GM19463 (cell line): ENCODE measurements around the gene KCNA10.

Experiments used
- ATAC-seq: cut with Tn5 transposase; IDR thresholded peaks from one replicate; pipeline ENCODE4 v1.9.1; 2021; ENCODE audit warnings: mild to moderate bottlenecking, moderate library complexity; ENCODE audit not compliant: unreplicated experiment

Gene KCNA10

DNA sequence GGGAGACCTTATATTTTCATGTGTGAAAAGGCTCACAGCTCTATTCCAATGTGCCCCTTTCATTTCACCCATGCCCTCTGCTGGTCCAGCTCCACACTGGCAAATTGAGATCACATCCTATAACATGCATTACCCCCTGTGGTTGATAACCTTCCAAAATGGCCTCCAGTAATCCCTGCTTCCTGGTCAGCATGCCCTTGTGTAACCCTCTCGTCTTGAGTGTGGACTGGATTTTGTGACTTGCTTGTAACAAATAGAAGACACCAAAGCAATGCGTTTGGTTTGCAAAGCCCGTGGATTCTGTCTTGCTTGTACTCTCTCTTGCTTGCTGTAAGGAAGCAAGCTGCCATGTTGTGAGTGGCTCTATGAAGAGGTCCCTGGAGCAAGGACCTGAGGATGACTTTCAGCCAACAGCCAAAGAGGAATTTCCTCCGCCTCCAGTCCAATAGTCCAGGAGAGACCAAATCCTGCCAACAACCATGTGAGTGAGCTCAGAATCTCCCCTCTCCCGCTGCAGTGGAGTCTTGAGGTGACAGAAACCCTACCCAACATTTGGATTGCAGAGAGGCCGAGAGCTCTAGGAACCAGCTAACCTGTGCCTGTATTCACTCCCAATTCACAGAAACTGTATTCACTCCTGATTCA, 17.4 kb downstream of the KCNA10 start:
- no peak for ATAC-seq

DNA sequence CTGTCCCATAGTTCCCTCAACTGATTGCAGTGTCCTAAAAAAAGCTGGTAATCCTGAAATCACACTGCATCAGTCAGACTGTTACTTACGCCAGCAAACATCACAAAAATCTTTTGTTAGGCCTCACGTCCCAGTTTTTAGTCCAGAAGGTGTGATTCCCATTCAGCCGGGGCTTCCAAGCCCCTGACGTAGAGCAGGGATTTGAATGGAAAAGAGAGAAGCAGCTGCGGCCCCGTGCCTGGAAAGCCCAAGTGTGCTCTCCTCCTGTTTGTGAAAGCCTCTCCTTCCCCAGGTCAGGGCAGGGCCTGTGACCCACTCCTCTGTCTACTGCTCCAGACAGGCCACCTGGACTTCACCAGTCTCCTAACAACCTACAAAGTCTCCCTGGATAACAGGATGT, 20.7 kb downstream of the KCNA10 start:
- ATAC-seq, result no peak

DNA sequence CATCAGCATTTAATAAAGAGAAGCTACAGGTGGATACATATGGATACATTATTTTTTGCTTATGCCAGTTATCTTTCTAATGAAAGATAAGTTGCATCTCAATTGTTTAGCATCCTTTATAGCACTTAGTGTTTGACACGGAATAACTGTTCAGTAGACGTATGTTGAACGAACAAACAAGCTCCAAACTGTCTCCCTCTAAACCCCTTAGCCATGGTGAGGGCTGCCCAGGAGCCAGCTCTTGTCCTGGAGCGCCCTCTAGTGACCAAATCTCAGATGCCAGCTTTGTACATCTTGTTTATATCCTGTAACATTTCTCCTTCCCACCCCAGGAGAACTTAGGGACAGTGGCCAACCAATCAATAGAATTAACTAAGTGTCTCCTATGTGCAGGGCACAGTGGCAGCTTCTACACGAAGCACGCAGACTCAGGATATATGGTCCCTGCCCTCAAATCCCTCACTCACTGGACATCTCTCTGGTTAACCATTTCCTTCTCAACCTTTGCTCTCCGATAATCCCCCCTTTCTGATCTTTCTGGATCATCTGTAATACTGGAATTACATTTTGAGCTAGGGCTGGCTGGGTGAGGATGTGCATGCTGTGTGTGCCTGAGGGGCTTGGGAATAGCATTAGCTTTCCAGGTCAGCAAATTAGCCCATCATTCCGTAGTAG, 22.9 kb downstream of the KCNA10 start:
- ATAC-seq, result no peak

DNA sequence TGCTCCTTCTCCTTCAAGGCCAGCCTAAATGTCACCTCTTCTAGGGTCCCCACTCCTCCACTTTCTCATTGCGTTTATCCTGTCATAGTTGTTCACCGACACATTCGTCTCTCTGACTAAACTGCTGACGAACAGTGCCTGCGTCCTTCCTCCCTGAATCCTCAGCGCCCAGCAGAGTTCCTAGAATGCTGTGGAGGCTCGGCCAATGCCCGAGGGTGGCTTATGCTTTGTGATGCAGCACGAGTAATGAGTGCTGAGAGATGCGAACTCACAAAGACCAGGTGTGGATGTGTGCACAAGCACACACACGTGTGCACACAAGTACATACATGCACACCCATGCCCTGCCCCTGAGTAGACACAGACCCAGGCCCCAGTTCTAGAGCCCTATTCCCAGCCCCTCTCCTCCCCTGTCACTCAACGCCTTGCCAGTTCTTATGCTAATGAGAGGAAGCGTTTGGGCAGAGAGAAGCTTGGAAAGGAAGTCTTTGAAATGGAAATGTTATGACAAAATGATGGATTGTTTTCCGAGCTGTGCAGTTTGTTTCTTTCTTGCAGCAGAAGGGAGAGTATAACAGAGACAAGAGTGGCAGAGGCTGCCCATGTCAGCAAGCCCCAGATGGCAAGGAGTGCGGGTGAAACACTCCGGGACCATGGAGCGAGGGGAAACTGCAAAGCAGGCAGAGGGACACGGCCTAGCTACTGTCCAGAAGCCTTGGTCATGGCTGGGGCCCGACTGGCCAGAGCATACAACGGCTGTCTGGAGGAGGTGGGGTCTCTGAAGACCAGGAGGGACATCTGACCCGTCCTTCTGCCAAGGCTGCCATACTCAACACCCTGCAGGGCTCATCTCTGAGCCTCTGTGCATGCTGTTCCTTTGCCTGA, 24.2 kb downstream of the KCNA10 start:
- ATAC-seq, result no peak

DNA sequence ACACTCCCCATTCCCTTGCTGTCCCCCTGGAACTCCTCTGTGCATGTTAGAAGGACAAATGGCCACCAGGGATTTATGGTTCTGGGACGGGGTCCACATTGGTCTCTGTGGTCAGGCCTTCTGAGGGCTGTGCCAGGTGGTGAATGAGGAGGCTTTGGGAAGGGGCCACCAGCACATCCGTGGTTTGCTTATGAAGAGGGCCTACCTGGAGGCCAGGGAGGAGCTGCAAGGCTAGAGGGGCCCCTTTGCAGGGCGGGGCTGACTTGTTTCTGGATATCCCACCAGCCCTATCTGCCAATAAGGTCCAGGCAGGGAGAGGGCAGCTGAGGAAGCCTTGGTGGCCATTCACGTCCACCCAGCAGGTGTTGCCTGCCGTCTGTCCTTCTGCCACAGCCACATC, 24.9 kb downstream of the KCNA10 start:
- no peak for ATAC-seq

DNA sequence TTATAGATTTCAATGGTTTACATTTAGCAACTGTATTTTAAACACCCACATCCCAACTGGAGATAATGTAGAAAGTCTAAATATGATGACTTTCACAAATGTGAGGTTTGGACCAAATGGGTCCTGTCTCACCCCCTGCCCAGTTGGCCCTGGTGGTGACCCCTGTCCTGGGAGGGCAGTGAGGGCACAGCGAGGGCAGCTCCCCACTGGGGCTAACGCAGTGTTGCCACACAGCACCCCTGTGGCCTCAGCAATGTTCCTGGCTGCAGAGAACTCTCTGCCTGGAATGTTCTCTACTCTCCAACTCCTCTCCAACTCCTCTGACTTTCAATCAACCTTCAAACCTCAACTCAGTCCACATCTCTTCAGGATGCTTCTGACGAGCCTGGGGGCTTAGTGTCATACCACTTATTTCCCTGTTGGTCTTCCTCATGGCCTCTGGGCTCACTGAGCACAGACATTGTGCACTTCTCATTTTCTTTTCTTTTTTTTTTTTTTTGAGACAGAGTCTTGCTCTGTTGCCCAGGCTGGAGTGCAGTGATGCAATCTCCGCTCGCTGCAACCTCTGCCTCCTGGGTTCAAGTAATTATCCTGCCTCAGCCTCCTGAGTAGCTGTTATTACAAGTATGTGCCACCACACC, 25.8 kb downstream of the KCNA10 start:
- ATAC-seq, result no peak

DNA sequence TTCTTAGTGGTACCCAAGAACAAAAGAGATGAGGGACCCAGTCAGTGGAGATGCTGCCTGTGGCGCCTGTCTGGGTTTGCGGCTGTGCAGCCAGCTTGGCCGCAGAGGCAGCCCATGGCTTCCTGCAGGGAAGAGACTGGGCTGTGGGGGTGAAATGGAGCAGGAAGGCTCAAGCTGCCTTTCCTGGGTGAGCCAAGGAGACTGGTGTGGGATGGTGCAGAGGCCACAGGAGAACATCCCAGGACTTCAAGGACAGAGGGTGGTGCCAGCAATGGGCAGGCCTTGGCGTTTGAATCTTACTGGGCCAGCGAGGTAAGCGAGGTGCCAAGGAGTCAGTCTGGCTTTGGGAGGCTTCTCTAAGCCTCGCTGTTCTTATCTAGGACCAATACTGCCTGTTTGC, 26.4 kb downstream of the KCNA10 start:
- ATAC-seq, result no peak

DNA sequence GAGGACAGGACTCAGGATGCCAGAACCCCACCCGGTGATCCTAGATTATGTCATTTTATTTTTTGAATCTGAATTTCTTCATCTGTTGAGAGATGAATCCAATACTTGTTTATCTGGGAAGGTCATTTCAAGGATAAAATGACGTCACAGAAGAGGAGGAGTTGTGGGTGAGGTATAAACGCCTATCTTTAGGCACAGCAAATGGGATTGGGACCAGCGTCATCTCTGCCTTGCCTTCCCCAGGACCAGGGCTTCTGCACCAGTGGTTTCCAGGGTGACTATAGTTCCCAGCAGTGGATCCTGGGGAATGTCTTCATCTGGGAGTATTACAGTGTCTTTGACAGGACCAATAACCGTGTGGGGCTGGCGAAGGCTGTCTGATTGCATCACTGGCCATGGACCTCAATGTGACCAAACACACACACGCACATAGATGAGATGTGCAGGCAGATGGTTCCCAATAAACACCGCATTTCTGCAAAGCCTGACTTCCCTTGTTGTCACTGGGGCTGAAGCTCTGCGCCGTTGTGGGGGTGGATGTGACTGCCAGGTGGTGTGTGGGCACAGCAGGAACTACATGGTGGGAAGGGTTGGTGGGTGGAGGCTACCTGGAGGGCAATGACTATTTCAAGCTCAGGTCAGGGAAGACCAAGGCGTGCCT, 28.1 kb downstream of the KCNA10 start:
- ATAC-seq, result no peak

DNA sequence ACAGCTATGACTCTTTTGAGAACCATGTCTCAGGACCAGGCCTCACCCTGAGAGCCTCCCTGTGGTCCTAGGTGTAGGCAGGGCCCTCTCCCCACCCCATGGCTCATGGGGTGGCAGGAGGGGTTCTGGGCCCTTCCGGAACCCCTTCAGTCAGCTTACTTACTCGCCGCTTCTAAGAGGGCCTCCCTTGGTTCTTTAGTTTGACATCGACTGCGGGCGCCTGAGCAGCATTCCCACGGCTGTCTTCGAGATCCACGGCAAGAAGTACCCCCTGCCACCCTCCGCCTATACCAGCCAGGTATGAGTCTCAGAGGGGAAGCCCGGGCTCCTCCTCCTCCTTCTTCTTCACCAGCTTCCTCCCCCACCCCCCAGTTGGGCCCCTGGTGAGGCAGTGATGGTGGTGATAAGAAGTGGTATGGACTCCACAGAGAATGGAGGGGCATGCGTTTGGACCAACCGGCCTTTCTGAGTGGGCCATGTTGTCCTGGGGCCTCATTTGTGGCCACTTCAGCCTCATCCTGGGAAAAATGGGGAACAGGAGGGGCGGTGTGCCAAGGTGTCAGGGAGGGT, 28.9 kb downstream of the KCNA10 start:
- no peak for ATAC-seq

DNA sequence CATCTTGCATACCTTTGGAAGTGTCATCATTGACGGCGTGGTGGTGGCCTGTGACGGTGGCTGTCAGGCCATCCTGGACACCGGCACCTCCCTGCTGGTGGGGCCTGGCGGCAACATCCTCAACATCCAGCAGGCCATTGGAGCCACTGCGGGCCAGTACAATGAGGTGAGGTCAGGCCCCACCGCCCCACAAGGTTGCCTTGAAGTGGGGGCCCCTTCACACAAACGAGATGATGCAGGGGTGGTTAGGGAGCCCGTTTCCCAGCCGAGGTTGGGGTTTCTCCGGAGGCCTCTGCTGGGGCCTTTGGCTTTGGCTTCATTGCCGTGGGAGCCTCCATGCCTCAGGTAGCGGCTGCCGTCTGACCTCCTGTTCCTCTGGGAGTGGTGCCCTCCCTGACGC, 29.6 kb downstream of the KCNA10 start:
- no peak for ATAC-seq

DNA sequence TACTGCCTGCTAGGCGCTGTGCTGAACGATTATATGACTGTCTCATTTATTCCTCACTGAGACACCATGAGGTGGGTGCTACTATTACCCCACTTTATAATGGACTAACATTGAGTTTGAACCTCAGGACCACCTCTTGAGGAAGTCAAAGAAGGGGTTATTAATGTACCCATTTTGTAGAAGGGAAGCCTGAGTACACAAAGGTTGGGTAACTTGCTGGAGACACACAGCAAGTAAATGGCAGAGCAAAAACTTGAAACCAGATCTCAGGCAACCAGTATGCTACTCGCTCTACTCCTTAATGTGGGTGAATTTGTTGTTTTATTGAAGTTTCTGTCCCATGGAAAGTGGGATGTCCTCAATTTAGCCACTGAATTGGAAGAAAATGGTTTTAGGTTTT, 30.1 kb downstream of the KCNA10 start:
- ATAC-seq, result no peak

DNA sequence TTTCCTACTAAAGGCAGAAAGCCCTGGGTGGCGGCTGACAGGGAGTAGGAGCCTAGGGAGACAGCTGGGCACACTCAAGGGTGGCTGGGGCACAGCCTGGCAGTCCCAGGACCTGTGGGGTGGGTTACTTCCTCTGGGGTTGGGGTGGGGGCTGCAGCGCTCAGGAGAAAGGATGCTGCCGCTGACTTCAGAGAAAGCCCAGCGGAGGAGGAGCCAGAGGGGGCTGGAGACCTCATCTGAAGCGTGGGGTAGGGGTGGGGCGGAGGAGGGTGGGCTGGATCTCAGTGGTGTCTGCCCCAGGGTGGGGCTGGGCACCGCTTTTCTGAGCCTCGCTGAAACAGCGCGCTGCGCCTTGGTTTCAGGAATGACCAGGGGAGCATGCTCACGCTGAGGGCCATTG, 30.8 kb downstream of the KCNA10 start:
- no peak for ATAC-seq

DNA sequence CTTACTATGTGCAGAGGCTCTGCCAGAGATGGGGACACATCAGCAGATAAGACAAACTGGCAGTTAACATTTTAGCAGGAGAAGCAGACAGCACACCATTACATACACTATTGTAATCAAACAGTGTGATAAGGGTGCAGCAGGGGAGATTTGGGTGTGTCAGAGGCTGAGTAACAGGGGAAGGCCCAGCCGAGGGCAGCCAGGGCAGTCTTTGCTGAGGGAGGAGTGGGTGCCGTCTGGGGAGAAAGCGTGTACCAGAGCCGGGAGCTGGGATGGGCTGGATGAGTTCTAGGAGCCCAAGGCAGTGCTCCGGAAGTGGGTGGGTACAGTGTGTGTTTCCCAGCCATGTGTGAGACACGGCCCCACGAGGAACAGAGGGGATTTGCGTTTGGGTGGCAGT, 31.2 kb downstream of the KCNA10 start:
- ATAC-seq, result no peak

DNA sequence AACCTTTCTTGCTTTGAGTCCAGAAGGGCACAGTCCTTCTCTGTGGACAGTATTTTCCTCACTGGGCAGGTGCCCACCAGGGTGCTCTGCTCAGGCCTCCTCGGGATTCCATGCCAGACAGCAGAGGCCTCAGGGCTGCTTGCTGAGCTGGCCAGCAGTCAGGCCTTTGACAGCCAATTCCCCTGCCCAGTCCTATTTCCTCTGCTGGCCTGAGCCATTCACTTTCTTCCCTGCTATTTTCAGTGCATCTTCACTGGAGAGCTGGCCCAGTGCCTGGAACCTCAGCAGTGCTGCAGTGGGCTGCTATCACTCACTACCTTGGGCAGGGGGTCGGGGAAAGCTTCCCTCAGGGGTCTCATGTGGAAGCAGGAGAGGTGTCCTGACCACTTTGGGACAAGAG, 33.2 kb downstream of the KCNA10 start:
- no peak for ATAC-seq

DNA sequence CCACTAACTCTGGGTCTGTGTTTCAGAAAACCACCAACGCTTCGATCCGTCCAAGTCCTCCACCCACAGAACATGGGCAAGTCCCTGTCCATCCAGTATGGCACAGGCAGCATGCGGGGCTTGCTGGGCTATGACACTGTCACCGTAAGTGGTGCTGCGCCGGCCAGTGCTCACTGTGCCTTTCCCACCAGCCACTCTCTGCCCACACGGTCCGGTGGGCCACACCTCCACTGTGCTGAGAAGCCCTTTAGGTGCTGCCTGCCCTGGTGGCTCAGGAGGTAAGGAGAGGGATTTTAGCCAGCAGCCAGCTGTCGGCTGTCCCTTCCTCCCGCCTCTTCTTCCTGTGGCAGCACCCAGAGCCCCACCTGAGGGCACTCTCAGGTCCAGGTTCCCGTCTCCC, 34.2 kb downstream of the KCNA10 start:
- no peak for ATAC-seq

DNA sequence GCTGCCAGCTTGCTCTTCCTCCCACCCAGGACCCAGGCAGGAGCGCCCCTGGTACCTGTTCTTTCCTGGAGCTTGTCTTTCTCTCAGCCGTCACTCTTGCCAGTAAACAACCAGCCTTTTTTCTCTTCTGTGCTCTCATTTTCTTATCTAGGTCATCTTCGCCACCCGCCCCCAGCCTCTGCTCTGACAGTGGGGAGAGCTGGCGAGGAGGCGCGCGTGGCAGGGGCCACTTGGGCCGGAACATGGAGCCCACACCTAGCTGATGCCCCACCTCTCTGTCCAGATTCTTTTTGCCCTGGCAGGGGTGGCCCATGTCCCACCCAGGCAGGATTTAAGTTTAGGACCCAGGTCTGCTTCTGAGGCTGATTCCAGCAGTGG, 35.7 kb downstream of the KCNA10 start:
- ATAC-seq, result no peak

DNA sequence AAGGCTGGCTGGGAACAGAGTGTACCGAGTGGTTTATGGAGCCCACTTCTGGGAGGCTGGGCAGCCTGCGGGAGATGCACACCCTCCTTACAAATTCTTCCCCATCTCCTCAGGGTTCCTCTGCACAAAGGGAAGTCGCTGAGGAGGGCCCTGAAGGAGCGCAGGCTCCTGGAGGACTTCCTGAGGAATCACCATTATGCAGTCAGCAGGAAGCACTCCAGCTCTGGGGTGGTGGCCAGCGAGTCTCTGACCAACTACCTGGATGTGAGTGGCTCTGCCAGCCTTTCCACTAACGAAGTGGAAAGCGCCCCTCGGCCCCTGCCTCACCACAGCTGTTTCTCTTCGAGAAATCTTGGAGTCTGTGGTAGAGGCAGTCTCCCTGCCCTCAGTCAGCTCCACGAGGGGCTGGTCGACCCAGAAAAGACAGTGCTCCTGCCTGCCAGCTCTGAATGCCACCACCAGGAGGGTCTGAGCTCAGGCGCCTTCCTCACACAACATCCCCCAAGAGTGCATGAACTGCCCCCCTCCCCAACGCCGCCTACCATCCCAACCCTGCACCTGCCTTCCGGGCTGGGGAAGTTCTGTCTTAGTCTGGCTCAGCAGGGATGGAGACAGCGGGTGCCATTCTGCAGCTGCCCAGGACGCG, 36.2 kb downstream of the KCNA10 start:
- ATAC-seq, result no peak

DNA sequence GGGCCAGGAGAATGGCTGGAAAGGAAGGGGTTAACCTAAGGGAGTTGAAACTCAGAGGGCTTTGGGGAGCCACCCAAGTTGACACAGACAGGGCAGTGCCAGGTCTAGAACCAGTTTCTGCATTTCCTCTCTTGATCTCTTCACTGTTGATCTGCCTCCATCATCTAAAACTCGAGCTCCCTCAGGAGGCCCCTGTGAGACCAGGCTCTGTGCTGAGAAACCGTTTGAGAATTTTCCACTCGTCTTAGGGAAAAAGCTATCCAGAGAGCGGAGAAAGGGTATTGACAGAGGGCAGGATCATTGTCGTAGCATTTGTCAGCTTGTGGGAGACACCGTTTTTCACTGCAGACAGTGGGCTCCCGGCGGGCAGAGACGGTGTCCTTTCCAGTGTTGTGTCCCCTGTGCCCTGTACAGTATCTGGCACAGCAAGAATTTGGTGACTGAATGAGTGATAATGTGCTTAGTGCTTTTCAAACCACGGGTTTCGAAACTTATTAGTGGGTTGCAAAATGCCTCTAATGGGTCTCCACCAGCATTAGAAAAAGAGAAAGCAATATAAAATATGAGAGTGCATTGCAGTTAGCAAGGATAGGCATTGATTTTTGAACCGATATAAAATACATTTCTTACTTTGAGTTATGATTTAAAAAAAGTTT, 36.9 kb downstream of the KCNA10 start:
- no peak for ATAC-seq

DNA sequence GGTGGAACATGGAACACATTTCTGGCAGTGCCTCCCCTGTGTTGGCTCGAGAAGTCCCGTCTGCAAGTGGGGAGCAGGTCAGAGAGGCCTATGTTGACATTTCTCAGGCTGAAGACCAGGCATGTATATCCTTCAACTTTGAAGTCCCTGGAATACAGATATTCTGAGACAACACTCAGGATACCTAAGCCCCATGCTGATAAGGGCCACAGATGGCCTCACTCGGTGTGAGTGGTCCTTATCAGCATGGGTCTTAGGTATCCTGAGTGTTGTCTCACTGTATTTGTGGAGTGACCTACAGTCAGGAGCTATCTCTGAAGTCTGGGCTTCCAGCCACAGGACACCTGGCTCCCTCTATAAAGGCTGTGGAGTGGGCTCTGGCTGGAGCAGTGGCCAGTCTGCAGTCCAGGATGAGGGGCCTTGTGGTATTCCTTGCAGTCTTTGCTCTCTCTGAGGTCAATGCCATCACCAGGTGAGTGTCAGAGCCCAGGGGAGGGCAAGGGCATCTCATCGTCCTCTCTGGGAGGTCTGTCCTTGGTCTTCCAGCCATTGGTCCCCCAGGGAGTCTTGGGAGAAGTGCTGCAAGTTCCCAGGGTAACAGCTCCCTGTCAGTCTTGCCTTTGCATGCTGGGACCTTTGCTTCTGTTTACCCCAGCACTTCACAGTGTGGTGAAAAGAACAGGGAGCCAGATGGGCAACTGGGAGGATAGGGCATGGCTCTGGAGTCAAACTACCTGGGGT, 38.4 kb downstream of the KCNA10 start:
- no peak for ATAC-seq
